Neural progenitor cell (in vitro differentiated cells): Measurements from ENCODE around the gene CDC23. TPM values are rescaled to one million over a fixed set of nuclear protein-coding genes. Genes with fewer than 3 reads are reported as not detected.

ENCODE experiments used
- DNase-seq: peaks from one replicate; pipeline ENCODE4 v3.0.0-alpha.2; 2016; ENCODE audit warnings: low spot score
- H2AFZ ChIP-seq: fragments of 200-600 bp; sonication (generic); replicated peaks from 2 replicates; pipeline ENCODE4 v1.6.1; 2016; ENCODE audit warnings: antibody characterized with exemption
- H3F3A ChIP-seq: fragments of 200-600 bp; sonication (generic); 2 replicates; pipeline ENCODE4 v1.6.1; 2016; ENCODE audit warnings: antibody characterized with exemption, low read depth
- H3K27ac ChIP-seq: fragments of 200-600 bp; sonication (generic); 2 replicates; pipeline ENCODE4 v1.5.1; 2016; ENCODE audit warnings: mild to moderate bottlenecking
- H3K27me3 ChIP-seq: fragments of 200-600 bp; sonication (generic); 2 replicates; pipeline ENCODE4 v1.6.1; 2016; ENCODE audit warnings: mild to moderate bottlenecking, moderate library complexity
- H3K36me3 ChIP-seq: fragments of 200-600 bp; sonication (generic); 2 replicates; pipeline ENCODE4 v1.5.1; 2016
- H3K4me1 ChIP-seq: fragments of 200-600 bp; sonication (generic); 2 replicates; pipeline ENCODE4 v1.6.1; 2016; ENCODE audit warnings: mixed run types
- H3K4me2 ChIP-seq: fragments of 200-600 bp; sonication (generic); 2 replicates; pipeline ENCODE4 v1.6.1; 2016
- H3K4me3 ChIP-seq: fragments of 200-600 bp; sonication (generic); 2 replicates; pipeline ENCODE4 v1.5.1; 2016
- H3K79me2 ChIP-seq: fragments of 200-600 bp; sonication (generic); 2 replicates; pipeline ENCODE4 v1.6.1; 2016; ENCODE audit warnings: low read depth
- H3K9ac ChIP-seq: fragments of 200-600 bp; sonication (generic); 2 replicates; pipeline ENCODE4 v1.6.1; 2016
- H3K9me3 ChIP-seq: fragments of 200-600 bp; sonication (generic); 2 replicates; pipeline ENCODE4 v1.5.1; 2016; ENCODE audit warnings: low read depth
- H4K20me1 ChIP-seq: fragments of 200-600 bp; sonication (generic); 2 replicates; pipeline ENCODE4 v1.6.1; 2016; ENCODE audit warnings: low read depth
- H3K27ac Mint-ChIP-seq: 3 replicates; pipeline ENCODE4 v1.8.0; 2021; ENCODE audit warnings: mixed read lengths
- H3K27me3 Mint-ChIP-seq: 2 replicates; pipeline ENCODE4 v1.8.0; 2022; ENCODE audit warnings: low read depth, mild to moderate bottlenecking, inconsistent platforms, moderate library complexity, mixed read lengths; ENCODE audit not compliant: insufficient read depth
- H3K36me3 Mint-ChIP-seq: 3 replicates; pipeline ENCODE4 v1.8.0; 2021; ENCODE audit warnings: mixed read lengths
- H3K4me1 Mint-ChIP-seq: 3 replicates; pipeline ENCODE4 v1.8.0; 2021; ENCODE audit warnings: mixed read lengths
- H3K4me3 Mint-ChIP-seq: 3 replicates; pipeline ENCODE4 v1.8.0; 2021; ENCODE audit warnings: mild to moderate bottlenecking, moderate library complexity, mixed read lengths
- H3K9me3 Mint-ChIP-seq: 3 replicates; pipeline ENCODE4 v1.8.0; 2020; ENCODE audit warnings: mixed read lengths
- CTCF ChIP-seq: fragments of 200-600 bp; sonication (generic); IDR thresholded peaks from 2 replicates; pipeline ENCODE4 v1.5.1; 2017; ENCODE audit warnings: antibody characterized with exemption, mild to moderate bottlenecking
- EZH2 ChIP-seq: fragments of 200-600 bp; sonication (generic); IDR thresholded peaks from 2 replicates; pipeline ENCODE4 v1.6.1; 2017; ENCODE audit warnings: antibody characterized with exemption, mild to moderate bottlenecking, moderate library complexity
- EZH2phosphoT487 ChIP-seq: fragments of 200-600 bp; sonication (generic); IDR thresholded peaks from 2 replicates; pipeline ENCODE4 v1.6.1; 2017; ENCODE audit warnings: antibody characterized with exemption
- total RNA-seq: library from RNA; depleted of rRNA; stranded (reverse); fragments of >200 nt; gene quantifications from 2 replicates; pipeline ENCODE4 v1.2.3, GENCODE V29; 2015; ENCODE audit warnings: low replicate concordance

Gene CDC23
- total RNA-seq, 1 donor from 2014 or later: 83.3 TPM

DNA sequence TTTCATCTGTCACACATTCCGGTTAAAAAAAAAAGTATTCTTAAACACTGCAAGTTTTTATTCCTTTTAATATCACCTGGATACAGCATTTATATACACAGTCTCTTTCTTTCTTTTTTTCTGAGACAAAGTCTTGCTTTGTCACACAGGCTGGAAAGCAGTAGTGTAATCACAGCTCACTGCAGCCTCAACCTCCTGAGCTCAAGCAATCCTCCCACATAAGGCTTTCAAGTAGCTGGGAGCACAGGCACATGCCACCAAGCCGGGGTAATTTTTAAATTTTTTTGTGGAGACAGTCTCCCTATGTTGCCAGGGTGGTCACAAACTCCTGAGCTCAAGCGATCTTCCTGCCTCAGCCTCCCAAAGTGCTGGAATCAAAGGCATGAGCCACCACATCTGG, 20.3 kb downstream of the CDC23 start:
- Histone ChIP-seq H3K79me2 (no peaks in the 10 kb centered on the region), H3K9me3 (no peaks in the 10 kb centered on the region), H3K27ac (no peak overlapping the region), H3K4me2 (no peak overlapping the region), H3F3A (peaks cover 30% of the 10 kb centered on the region), H2AFZ (no peak overlapping the region), H4K20me1 (no peaks in the 10 kb centered on the region), H3K9ac (no peak overlapping the region), H3K27me3 (no peaks in the 10 kb centered on the region), H3K4me3 (no peak overlapping the region), H3K4me1 (no peaks in the 10 kb centered on the region), H3K36me3 (peaks cover 6% of the 10 kb centered on the region)
- no peaks in the 10 kb centered on the region for H3K4me1 Mint-ChIP-seq
- no peak for TF ChIP-seq CTCF
- TF ChIP-seq EZH2phosphoT487: no peak
- TF ChIP-seq EZH2: no peak
- H3K9me3 Mint-ChIP-seq: no peaks in the 10 kb centered on the region
- H3K27me3 Mint-ChIP-seq: no peaks in the 10 kb centered on the region
- H3K36me3 Mint-ChIP-seq: peaks cover 19% of the 10 kb centered on the region
- no peak overlapping the region for H3K27ac Mint-ChIP-seq
- no peak for DNase-seq
- H3K4me3 Mint-ChIP-seq: no peak overlapping the region

GRCh38 chr5:138188626-138189025, 24.5 kb downstream of the CDC23 start:
- H3K27ac ChIP-seq: no peak overlapping the region
- H2AFZ ChIP-seq: no peak overlapping the region
- peaks cover 56% of the 10 kb centered on the region for H3F3A ChIP-seq
- no peaks in the 10 kb centered on the region for H3K9me3 Mint-ChIP-seq
- H3K27ac Mint-ChIP-seq: no peak overlapping the region
- TF ChIP-seq EZH2phosphoT487 (no peak), CTCF (no peak), EZH2 (no peak)
- no peaks in the 10 kb centered on the region for H3K27me3 Mint-ChIP-seq
- H3K36me3 ChIP-seq: peaks cover 16% of the 10 kb centered on the region
- H3K4me3 ChIP-seq: no peak overlapping the region
- peaks cover 4% of the 10 kb centered on the region for H4K20me1 ChIP-seq
- H3K4me2 ChIP-seq: no peak overlapping the region
- no peaks in the 10 kb centered on the region for H3K79me2 ChIP-seq
- peaks cover 38% of the 10 kb centered on the region for H3K36me3 Mint-ChIP-seq
- DNase-seq: no peak
- no peak overlapping the region for H3K9ac ChIP-seq
- no peaks in the 10 kb centered on the region for H3K27me3 ChIP-seq
- no peaks in the 10 kb centered on the region for H3K4me1 Mint-ChIP-seq
- no peaks in the 10 kb centered on the region for H3K4me1 ChIP-seq
- H3K9me3 ChIP-seq: no peaks in the 10 kb centered on the region
- no peak overlapping the region for H3K4me3 Mint-ChIP-seq

DNA sequence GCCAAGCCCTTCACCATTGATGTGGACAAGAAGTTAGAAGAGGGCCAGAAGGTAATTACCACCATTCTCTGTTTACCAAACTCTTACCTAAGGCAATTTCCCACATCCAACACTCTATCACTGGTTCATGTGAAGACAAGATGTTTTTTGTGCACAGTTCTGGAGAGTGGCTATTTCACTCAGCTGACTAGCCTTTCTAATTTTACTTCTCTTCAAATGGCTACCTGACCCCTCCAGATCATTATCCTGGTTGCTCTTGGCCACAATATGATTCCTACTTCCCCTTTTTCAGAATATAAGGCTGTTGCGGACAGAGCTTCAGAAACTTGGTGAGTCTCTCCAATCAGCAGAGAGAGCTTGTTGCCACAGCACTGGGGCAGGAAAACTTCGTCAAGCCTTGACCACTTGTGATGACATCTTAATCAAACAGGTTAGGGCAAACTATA, 27.1 kb downstream of the CDC23 start:
- no peaks in the 10 kb centered on the region for H3K4me1 Mint-ChIP-seq
- Histone ChIP-seq H3K27me3 (no peaks in the 10 kb centered on the region), H3K9ac (no peak overlapping the region), H3K9me3 (no peaks in the 10 kb centered on the region), H3F3A (peaks cover 56% of the 10 kb centered on the region), H3K4me2 (no peak overlapping the region), H3K4me3 (no peak overlapping the region), H3K36me3 (peaks cover 24% of the 10 kb centered on the region), H3K4me1 (no peaks in the 10 kb centered on the region), H2AFZ (no peak overlapping the region), H4K20me1 (peaks cover 7% of the 10 kb centered on the region), H3K79me2 (peaks cover 6% of the 10 kb centered on the region), H3K27ac (no peak overlapping the region)
- H3K27ac Mint-ChIP-seq: no peak overlapping the region
- H3K4me3 Mint-ChIP-seq: no peak overlapping the region
- peaks cover 45% of the 10 kb centered on the region for H3K36me3 Mint-ChIP-seq
- no peaks in the 10 kb centered on the region for H3K9me3 Mint-ChIP-seq
- DNase-seq: no peak
- TF ChIP-seq CTCF: no peak
- no peak for TF ChIP-seq EZH2phosphoT487
- no peak for TF ChIP-seq EZH2
- H3K27me3 Mint-ChIP-seq: no peaks in the 10 kb centered on the region
